SK-N-SH treated with all-trans-retinoic acid at 6 μM for 48 hours (cell line): ENCODE data around the gene MAP3K13.

Experiments
- ATAC-seq: fragments of 200-7000 bp; cut with Tn5 transposase; 3 replicates; pipeline ENCODE4 v1.9.1; 2020; ENCODE audit warnings: mild to moderate bottlenecking, moderate library complexity
- ARNTL ChIP-seq: fragments of 450-650 bp; formaldehyde crosslinking; IDR thresholded peaks from 2 replicates; pipeline ENCODE4 v1.5.0; 2020; ENCODE audit warnings: low read depth, mild to moderate bottlenecking, moderate library complexity, borderline replicate concordance
- BACH2 ChIP-seq: fragments of 250-450 bp; sonication (Bioruptor Pico); IDR thresholded peaks from 2 replicates; pipeline ENCODE4 v1.9.0; 2021; ENCODE audit warnings: mild to moderate bottlenecking, borderline replicate concordance
- CREB5 ChIP-seq: fragments of 250-450 bp; sonication (Bioruptor Pico); IDR thresholded peaks from 2 replicates; pipeline ENCODE4 v1.5.1; 2020; ENCODE audit warnings: low read depth, mild to moderate bottlenecking, moderate library complexity
- CSDC2 ChIP-seq: fragments of 250-450 bp; sonication (Bioruptor Pico); IDR thresholded peaks from 2 replicates; pipeline ENCODE4 v1.5.0; 2020; ENCODE audit warnings: mild to moderate bottlenecking, moderate library complexity
- CSRNP3 ChIP-seq: fragments of 250-450 bp; sonication (Bioruptor Pico); IDR thresholded peaks from 2 replicates; pipeline ENCODE4 v1.5.1; 2021; ENCODE audit warnings: mild to moderate bottlenecking, moderate library complexity
- ESRRG ChIP-seq: fragments of 250-450 bp; sonication (Bioruptor Pico); IDR thresholded peaks from 2 replicates; pipeline ENCODE4 v1.6.1; 2021; ENCODE audit warnings: mild to moderate bottlenecking
- ISL1 ChIP-seq: fragments of 250-450 bp; sonication (Bioruptor Pico); IDR thresholded peaks from 2 replicates; pipeline ENCODE4 v2.1.2; 2022; ENCODE audit warnings: mild to moderate bottlenecking, moderate library complexity
- OSR1 ChIP-seq: fragments of 250-450 bp; sonication (Bioruptor Pico); IDR thresholded peaks from 2 replicates; pipeline ENCODE4 v1.8.0; 2022; ENCODE audit warnings: moderate library complexity, mild to moderate bottlenecking, inconsistent platforms
- PATZ1 ChIP-seq: fragments of 250-450 bp; sonication (Bioruptor Pico); IDR thresholded peaks from 2 replicates; pipeline ENCODE4 v1.8.0; 2020; ENCODE audit warnings: mild to moderate bottlenecking, moderate library complexity, borderline replicate concordance
- POU6F1 ChIP-seq: fragments of 250-450 bp; sonication (Bioruptor Pico); IDR thresholded peaks from 2 replicates; pipeline ENCODE4 v1.8.0; 2021; ENCODE audit warnings: low read depth, mild to moderate bottlenecking, moderate library complexity, borderline replicate concordance
- PPARA ChIP-seq: fragments of 250-450 bp; sonication (Bioruptor Pico); IDR thresholded peaks from 2 replicates; pipeline ENCODE4 v1.5.0; 2020; ENCODE audit warnings: mild to moderate bottlenecking, borderline replicate concordance
- RARB ChIP-seq: fragments of 250-450 bp; sonication (Bioruptor Pico); IDR thresholded peaks from 2 replicates; pipeline ENCODE4 v1.8.0; 2021; ENCODE audit warnings: mild to moderate bottlenecking, moderate library complexity
- SNAI2 ChIP-seq: fragments of 250-450 bp; sonication (Bioruptor Pico); IDR thresholded peaks from 2 replicates; pipeline ENCODE4 v1.5.0; 2020; ENCODE audit warnings: mild to moderate bottlenecking, moderate library complexity
- TCF4 ChIP-seq: fragments of 250-450 bp; sonication (Bioruptor Pico); IDR thresholded peaks from 2 replicates; pipeline ENCODE4 v1.8.0; 2021; ENCODE audit warnings: mild to moderate bottlenecking, moderate library complexity, borderline replicate concordance
- TOX ChIP-seq: fragments of 250-450 bp; sonication (Bioruptor Pico); IDR thresholded peaks from 2 replicates; pipeline ENCODE4 v1.8.0; 2021; ENCODE audit warnings: mild to moderate bottlenecking, moderate library complexity, borderline replicate concordance
- ZC3H10 ChIP-seq: fragments of 250-450 bp; sonication (Bioruptor Pico); IDR thresholded peaks from 2 replicates; pipeline ENCODE4 v1.5.1; 2021; ENCODE audit warnings: mild to moderate bottlenecking, moderate library complexity
- ZFP30 ChIP-seq: fragments of 450-650 bp; formaldehyde crosslinking; IDR thresholded peaks from 2 replicates; pipeline ENCODE4 v1.5.0; 2022; ENCODE audit warnings: mild to moderate bottlenecking, moderate library complexity
- ZNF565 ChIP-seq: fragments of 450-650 bp; formaldehyde crosslinking; conservative IDR thresholded peaks from 2 replicates; pipeline ENCODE4 v1.5.0; 2020; ENCODE audit warnings: low read depth, mild to moderate bottlenecking, moderate library complexity
- ZNF70 ChIP-seq: fragments of 450-650 bp; formaldehyde crosslinking; IDR thresholded peaks from 2 replicates; pipeline ENCODE4 v1.5.0; 2020; ENCODE audit warnings: mild to moderate bottlenecking, moderate library complexity
- ZNF8 ChIP-seq: fragments of 450-650 bp; formaldehyde crosslinking; IDR thresholded peaks from 2 replicates; pipeline ENCODE4 v1.5.0; 2020; ENCODE audit warnings: mild to moderate bottlenecking, moderate library complexity

MAP3K13 gene

GRCh38 chr3:185498503-185499396, 135.8 kb downstream of the MAP3K13 start, which contains the start of gene TMEM41A:
TMEM41A (minus strand) TSS chr3:185499035; CDS start chr3:185498961, 74 bp downstream.
- peak; percentile 98 for ATAC-seq
- TF ChIP-seq ZNF565 (CRISPR knock-in tag) (0 out of 2 replicates have a peak, but pooled peaks have one; percentile 67), ISL1 (CRISPR knock-in tag) (no peak), ZNF8 (CRISPR knock-in tag) (0 out of 2 replicates have a peak, but pooled peaks have one; percentile 11), TCF4 (CRISPR knock-in tag) (no peak), POU6F1 (CRISPR knock-in tag) (0 out of 2 replicates have a peak, but pooled peaks have one; percentile 41), PATZ1 (CRISPR knock-in tag) (peak; percentile 39; the same call in 1 of the 2 replicates)

- TF ChIP-seq ZNF70 (CRISPR knock-in tag) (no peak), ZNF8 (CRISPR knock-in tag) (no peak), BACH2 (CRISPR knock-in tag) (no peak), PPARA (CRISPR knock-in tag) (no peak), SNAI2 (CRISPR knock-in tag) (no peak), POU6F1 (CRISPR knock-in tag) (no peak), ARNTL (CRISPR knock-in tag) (no peak), PATZ1 (CRISPR knock-in tag) (no peak), RARB (CRISPR knock-in tag) (no peak), CSRNP3 (CRISPR knock-in tag) (no peak), CREB5 (CRISPR knock-in tag) (no peak), ZFP30 (CRISPR knock-in tag) (no peak)
- no peak for ATAC-seq
Observed at GRCh38 chr3:185502987-185503386, 140.1 kb downstream of the MAP3K13 start.

- ATAC-seq, result no peak
- TF ChIP-seq SNAI2 (CRISPR knock-in tag) (no peak), ARNTL (CRISPR knock-in tag) (no peak), ZFP30 (CRISPR knock-in tag) (no peak), CSDC2 (CRISPR knock-in tag) (no peak), BACH2 (CRISPR knock-in tag) (no peak), PATZ1 (CRISPR knock-in tag) (no peak), ZNF70 (CRISPR knock-in tag) (no peak), ESRRG (no peak), TCF4 (CRISPR knock-in tag) (no peak), ZC3H10 (no peak), TOX (no peak), OSR1 (CRISPR knock-in tag) (no peak)
Observed at GRCh38 chr3:185503521-185503920, 140.6 kb downstream of the MAP3K13 start.
